Cardiac atrium fibroblast (primary cell): ENCODE results near the gene C16orf96. TPM values are rescaled to one million over a fixed set of nuclear protein-coding genes. Genes with fewer than 3 reads are reported as not detected.

ENCODE experiments used
- total RNA-seq: library from RNA; depleted of rRNA; stranded (reverse); fragments of >200 nt; gene quantifications from 2 replicates; pipeline ENCODE4 v1.2.3, GENCODE V29; 2015

The C16orf96 gene
- total RNA-seq: not detected in 2 replicates

DNA sequence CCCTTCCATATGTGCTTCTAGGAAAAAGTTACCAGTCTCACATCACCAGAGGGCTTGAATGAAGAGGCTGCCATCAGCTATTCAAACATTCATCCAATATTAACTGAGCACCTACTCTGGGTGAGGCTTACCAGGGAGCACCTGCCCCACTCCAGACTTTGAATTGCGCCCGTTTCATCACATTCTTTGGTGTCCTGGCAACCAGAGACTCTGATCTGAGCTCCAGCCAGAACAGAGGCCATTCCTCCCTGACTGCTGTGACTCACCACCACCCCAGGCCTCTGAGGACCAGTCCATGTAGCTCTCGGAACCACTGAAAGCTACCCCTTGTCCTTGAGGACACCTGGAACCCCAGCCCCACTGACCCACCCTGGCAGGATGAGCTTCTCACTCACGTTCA is at the start of gene C16orf96:
Gene C16orf96 (plus strand): TSS at position 229 of the 400 bp plus-strand sequence. CDS start 150 bp downstream, at position 379.

DNA sequence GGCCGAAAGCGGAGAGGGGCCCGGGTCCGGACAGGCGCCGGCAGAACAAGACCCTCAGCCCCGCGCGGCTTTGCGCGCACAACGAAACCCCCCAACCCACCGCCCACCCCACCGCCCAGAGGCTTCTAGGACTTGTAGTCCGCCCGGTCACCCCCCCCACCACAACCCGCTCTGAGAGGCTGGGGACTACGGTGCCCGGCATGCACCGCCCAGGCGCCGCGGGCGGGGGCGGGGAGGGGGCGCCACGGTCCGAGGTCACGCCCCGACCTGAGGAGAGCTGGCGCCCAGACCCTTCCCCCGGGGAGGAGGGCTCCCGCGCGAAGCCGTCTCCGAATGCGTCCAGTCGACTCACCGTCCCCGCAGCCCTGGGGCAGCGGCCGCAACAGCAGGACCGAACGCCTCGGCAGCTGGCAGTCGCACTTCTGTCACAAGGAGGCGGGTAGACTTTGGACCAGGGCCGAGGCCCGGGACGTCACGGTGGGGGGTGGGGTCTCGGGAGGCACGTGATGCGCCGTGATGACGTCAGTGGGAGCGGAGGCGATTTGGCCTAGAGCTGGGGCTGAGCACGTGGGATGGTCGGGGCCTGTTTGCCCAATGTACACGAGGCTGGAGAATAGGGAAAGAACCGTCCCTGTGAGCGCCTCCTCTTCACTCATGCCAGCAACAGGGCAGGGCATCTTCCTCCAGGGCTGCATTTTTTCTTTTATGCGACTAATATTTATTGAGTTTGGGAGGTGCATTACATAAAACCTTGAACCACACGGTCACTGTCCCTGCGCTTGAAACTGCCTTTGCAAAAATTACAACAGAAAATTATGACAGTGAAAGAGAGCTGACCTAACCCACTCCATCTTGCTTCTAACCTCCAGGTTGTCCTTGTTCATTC is 17.5 kb upstream of the C16orf96 start, which contains the start of gene CDIP1:
Gene CDIP1 (minus strand): TSS at position 424 of the 886 bp plus-strand sequence. CDS start 24,643 bp downstream, outside the sequence.

GRCh38 chr16:4614571-4615383 is 58.6 kb downstream of the C16orf96 start, which contains the start of gene UBALD1:
UBALD1 (minus strand) TSS chr16:4614888; CDS start chr16:4614797, 91 bp downstream.

GRCh38 chr16:4624015-4624826 is 68.1 kb downstream of the C16orf96 start, which contains the start of gene MGRN1:
MGRN1 (plus strand) TSS chr16:4624826; CDS start chr16:4624961, 135 bp downstream.

Other genes with a start within 250 kb of the C16orf96 start
- 5.4 and 6.5 TPM in 2 replicates for gene GLIS2, start 240.3 kb upstream of the C16orf96 start, total RNA-seq
- 50.9 and 53.5 TPM in 2 replicates for gene PAM16, start 205.0 kb upstream of the C16orf96 start, total RNA-seq
- gene VASN, start 184.5 kb upstream of the C16orf96 start, total RNA-seq: 123 and 139 TPM in 2 replicates
- 20.0 and 20.7 TPM in 2 replicates for gene CORO7, start 139.7 kb upstream of the C16orf96 start, total RNA-seq
- 33.2 TPM in 2 replicates for gene DNAJA3, start 130.5 kb upstream of the C16orf96 start, total RNA-seq
- gene NMRAL1, start 81.7 kb upstream of the C16orf96 start, total RNA-seq: 52.5 and 66.6 TPM in 2 replicates
- 61.4 and 100 TPM in 2 replicates for gene HMOX2, start 79.9 kb upstream of the C16orf96 start, total RNA-seq
- gene CDIP1, start 17.6 kb upstream of the C16orf96 start, total RNA-seq: 22.9 and 23.8 TPM in 2 replicates
- 5.7 and 17.0 TPM in 2 replicates for gene UBALD1, start 58.5 kb downstream of the C16orf96 start, total RNA-seq
- gene MGRN1, start 68.5 kb downstream of the C16orf96 start, total RNA-seq: 21.9 and 23.3 TPM in 2 replicates
- 13.6 and 19.1 TPM in 2 replicates for gene NUDT16L1, start 137.2 kb downstream of the C16orf96 start, total RNA-seq
- 13.5 and 15.6 TPM in 2 replicates for gene ANKS3, start 177.9 kb downstream of the C16orf96 start, total RNA-seq
- gene DNAAF8, start 178.2 kb downstream of the C16orf96 start, total RNA-seq: 0.97 and 1.1 TPM in 2 replicates
- gene ZNF500, start 210.8 kb downstream of the C16orf96 start, total RNA-seq: 8.4 and 16.8 TPM in 2 replicates
- not detected in 2 replicates for gene SEPTIN12, start 232.0 kb downstream of the C16orf96 start, total RNA-seq
- not detected in 2 replicates for gene SMIM22, start 239.0 kb downstream of the C16orf96 start, total RNA-seq
- gene ROGDI, start 246.3 kb downstream of the C16orf96 start, total RNA-seq: 20.6 and 22.4 TPM in 2 replicates